Colonic mucosa (tissue), 4 donors: ENCODE results near the gene RTF1. TPM values are rescaled to one million over a fixed set of nuclear protein-coding genes. Genes with fewer than 3 reads are reported as not detected.

Source experiments
- DNase-seq: peaks from one replicate; pipeline ENCODE4 v3.0.0-alpha.2; 2020
- H3K27ac ChIP-seq: fragments of 200-600 bp; one replicate; pipeline ENCODE4 v1.8.0; 2021
- H3K27me3 ChIP-seq: fragments of 200-600 bp; one replicate; pipeline ENCODE4 v1.8.0; 2021
- H3K36me3 ChIP-seq: fragments of 200-600 bp; one replicate; pipeline ENCODE4 v1.8.0; 2021
- H3K4me1 ChIP-seq: fragments of 200-600 bp; one replicate; pipeline ENCODE4 v1.8.0; 2021; ENCODE audit warnings: mild to moderate bottlenecking
- H3K4me3 ChIP-seq: fragments of 200-600 bp; one replicate; pipeline ENCODE4 v1.8.0; 2021
- H3K9ac ChIP-seq, 2 donors: one replicate each; pipeline ENCODE4 v1.7.0; 2013; ENCODE audit warnings: control low read depth in 2 of 2, low read depth in 2 of 2, low read length in 2 of 2
- H3K9me3 ChIP-seq: fragments of 200-600 bp; one replicate; pipeline ENCODE4 v1.8.0; 2021
- intact Hi-C: fragments of 100-400 bp; cut with DNase I; formaldehyde crosslinking; loops from one replicate; pipeline ENCODE4 v1.14.1; 2022
- total RNA-seq, 2 donors: library from RNA; stranded (reverse); fragmentation: NEBNext Ultra II Directional in 1 of 2; extraction: Animal tissue kit (Norgen Biotek cat#: 25700) in 1 of 2; gene quantifications; one replicate each; pipeline ENCODE4 v1.2.1, GENCODE V29; 2021
- TF ChIP-seq, protein P1 (sequence below): fragments of 200-600 bp; IDR thresholded peaks from one replicate; pipeline ENCODE4 v1.8.0; 2022; ENCODE audit warnings: antibody characterized with exemption, mild to moderate bottlenecking
- donor health status: healthy.
- donor health status: DM: no; HTN: no; CAD: no.
- donor health status: DM: no; HTN: no; CAD: no.

Gene RTF1
- total RNA-seq, 2 donors from 2014 or later, result 21.0 to 28.7 TPM

- DNase-seq, result peak; percentile 81
- Histone ChIP-seq H3K36me3 (no peaks in the 10 kb centered on the region), H3K4me3 (peak overlapping the region; percentile 64), H3K9ac (peak overlapping the region; percentile 32 to 78), H3K27me3 (peaks cover 8% of the 10 kb centered on the region), H3K9me3 (no peaks in the 10 kb centered on the region), H3K27ac (peak overlapping the region; percentile 68), H3K4me1 (peaks cover 5% of the 10 kb centered on the region)
- intact Hi-C loops, result no loop called here
- TF ChIP-seq, protein P1, sequence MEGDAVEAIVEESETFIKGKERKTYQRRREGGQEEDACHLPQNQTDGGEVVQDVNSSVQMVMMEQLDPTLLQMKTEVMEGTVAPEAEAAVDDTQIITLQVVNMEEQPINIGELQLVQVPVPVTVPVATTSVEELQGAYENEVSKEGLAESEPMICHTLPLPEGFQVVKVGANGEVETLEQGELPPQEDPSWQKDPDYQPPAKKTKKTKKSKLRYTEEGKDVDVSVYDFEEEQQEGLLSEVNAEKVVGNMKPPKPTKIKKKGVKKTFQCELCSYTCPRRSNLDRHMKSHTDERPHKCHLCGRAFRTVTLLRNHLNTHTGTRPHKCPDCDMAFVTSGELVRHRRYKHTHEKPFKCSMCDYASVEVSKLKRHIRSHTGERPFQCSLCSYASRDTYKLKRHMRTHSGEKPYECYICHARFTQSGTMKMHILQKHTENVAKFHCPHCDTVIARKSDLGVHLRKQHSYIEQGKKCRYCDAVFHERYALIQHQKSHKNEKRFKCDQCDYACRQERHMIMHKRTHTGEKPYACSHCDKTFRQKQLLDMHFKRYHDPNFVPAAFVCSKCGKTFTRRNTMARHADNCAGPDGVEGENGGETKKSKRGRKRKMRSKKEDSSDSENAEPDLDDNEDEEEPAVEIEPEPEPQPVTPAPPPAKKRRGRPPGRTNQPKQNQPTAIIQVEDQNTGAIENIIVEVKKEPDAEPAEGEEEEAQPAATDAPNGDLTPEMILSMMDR, result no peak
Measured at GRCh38 chr15:41495736-41496599, 79.1 kb downstream of the RTF1 start.

- H3K9ac ChIP-seq, result no peak overlapping the region
- H3K4me1 ChIP-seq, result no peaks in the 10 kb centered on the region
- intact Hi-C loops, result no loop called here
- H3K36me3 ChIP-seq, result no peaks in the 10 kb centered on the region
- H3K9me3 ChIP-seq, result no peaks in the 10 kb centered on the region
- peaks cover 20% of the 10 kb centered on the region for H3K27me3 ChIP-seq
- H3K27ac ChIP-seq, result no peak overlapping the region
- DNase-seq, result no peak
- no peak overlapping the region for H3K4me3 ChIP-seq
- TF ChIP-seq, protein P1, result no peak
Measured at GRCh38 chr15:41498657-41499056, 81.8 kb downstream of the RTF1 start.

GRCh38 chr15:41499109-41499851 lies 82.4 kb downstream of the RTF1 start:
- no peak overlapping the region for H3K27ac ChIP-seq
- no peaks in the 10 kb centered on the region for H3K9me3 ChIP-seq
- H3K4me3 ChIP-seq, result no peak overlapping the region
- DNase-seq, result no peak
- no peaks in the 10 kb centered on the region for H3K4me1 ChIP-seq
- intact Hi-C loops, result no loop called here
- peaks cover 20% of the 10 kb centered on the region for H3K27me3 ChIP-seq
- no peak overlapping the region for H3K9ac ChIP-seq
- no peaks in the 10 kb centered on the region for H3K36me3 ChIP-seq
- TF ChIP-seq, protein P1, result no peak

DNA sequence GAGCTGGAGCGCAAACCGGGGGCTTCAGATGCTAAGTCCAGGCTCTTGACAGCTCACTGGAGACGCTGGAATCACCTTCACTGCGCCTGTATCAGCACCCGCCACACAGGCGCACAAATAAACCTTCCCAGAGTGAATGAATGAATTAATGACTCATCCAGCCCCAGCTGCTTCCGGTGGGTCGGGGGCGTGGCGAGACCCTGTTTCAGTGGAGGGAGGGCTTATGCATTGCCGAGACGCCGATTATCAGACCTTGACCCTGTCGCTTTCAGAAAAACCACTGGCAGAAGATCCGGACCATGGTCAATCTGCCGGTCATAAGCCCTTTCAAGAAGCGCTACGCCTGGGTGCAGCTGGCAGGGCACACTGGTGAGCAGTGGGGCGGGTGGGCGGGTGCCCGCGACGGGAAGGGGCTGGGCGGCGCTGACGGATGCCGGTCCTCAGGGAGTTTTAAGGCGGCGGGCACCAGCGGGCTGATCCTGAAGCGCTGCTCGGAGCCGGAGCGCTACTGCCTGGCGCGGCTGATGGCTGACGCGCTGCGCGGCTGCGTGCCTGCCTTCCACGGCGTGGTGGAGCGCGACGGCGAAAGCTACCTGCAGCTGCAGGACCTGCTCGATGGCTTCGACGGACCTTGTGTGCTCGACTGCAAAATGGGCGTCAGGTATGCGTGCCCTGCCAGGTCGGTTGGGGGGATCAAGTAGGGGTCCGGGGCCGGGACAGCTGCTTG lies 84.5 kb downstream of the RTF1 start:
- Histone ChIP-seq H3K36me3 (no peaks in the 10 kb centered on the region), H3K27me3 (peaks cover 11% of the 10 kb centered on the region), H3K4me3 (no peak overlapping the region), H3K4me1 (no peaks in the 10 kb centered on the region), H3K27ac (no peak overlapping the region), H3K9ac (no peak overlapping the region), H3K9me3 (no peaks in the 10 kb centered on the region)
- DNase-seq, result no peak
- TF ChIP-seq, protein P1, result no peak
- intact Hi-C loops, result no loop called here
